Ishikawa (cell line): ENCODE data around the gene PLPPR5.

ENCODE experiments used
- CEBPB ChIP-seq: IDR thresholded peaks from 2 replicates; pipeline ENCODE4 v1.6.1; 2012
- FOXM1 ChIP-seq: IDR thresholded peaks from 2 replicates; pipeline ENCODE4 v1.6.1; 2012; ENCODE audit warnings: low read depth, borderline replicate concordance
- MAX ChIP-seq: IDR thresholded peaks from 2 replicates; pipeline ENCODE4 v1.6.1; 2012
- NFIC ChIP-seq: IDR thresholded peaks from 2 replicates; pipeline ENCODE4 v1.6.1; 2012
- RAD21 ChIP-seq: IDR thresholded peaks from 2 replicates; pipeline ENCODE4 v1.6.1; 2012; ENCODE audit warnings: low read depth
- REST ChIP-seq: IDR thresholded peaks from 2 replicates; pipeline ENCODE4 v1.6.1; 2012; ENCODE audit warnings: low read depth, mild to moderate bottlenecking
- YY1 ChIP-seq: IDR thresholded peaks from 2 replicates; pipeline ENCODE4 v1.6.1; 2012; ENCODE audit warnings: low read depth

DNA sequence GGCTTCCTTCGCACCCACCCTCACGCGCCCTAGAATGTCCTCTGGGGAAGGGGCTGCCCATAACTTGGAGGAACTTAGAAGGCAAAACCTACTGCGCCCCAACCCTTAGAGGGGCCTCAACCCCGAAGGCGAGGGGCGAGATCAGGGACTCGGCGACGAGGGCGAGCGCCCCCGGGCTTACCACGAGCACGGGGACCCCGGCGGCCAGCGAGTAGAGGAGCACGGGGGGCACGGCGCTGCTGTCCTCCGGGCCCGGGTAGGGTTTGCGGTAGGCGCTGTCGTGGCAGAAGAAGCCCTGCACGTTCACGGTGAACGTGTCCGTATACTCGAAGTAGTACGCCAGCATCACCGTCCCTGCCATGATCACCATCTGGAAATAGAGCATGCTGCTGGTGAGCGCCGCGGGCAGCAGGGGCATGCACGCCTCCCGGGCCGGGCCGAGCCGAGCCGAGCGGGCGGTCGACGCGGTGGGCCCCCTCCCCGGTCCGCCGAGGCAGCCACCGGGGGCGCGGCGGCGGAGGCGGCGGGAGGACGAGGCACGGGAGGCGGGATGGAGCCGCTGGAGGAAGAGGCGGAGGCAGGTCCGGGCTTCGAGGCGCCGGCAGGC lies 304 bp downstream of the PLPPR5 start:
- TF ChIP-seq YY1 (no peak), NFIC (no peak), RAD21 (no peak), CEBPB (no peak), FOXM1 (no peak), MAX (peak; percentile 15; the same call in 1 of the 2 replicates), REST (no peak)
